ENCODE results near the gene TSN.

- TF ChIP-seq CTCF (IDR thresholded peaks at IDR 0.05), result no peak
- TF ChIP-seq EZH2phosphoT487 (IDR thresholded peaks at IDR 0.05), result no peak
- TF ChIP-seq EZH2 (IDR thresholded peaks at IDR 0.05), result no peak
Measured at GRCh38 chr2:121776885-121777698, 21.6 kb downstream of the TSN start.

Data from neural progenitor cell (in vitro differentiated cells).